Activated CD8-positive, alpha-beta memory T cell treated with anti-CD3 and anti-CD28 coated beads, Interleukin-2, amount 50 U/mL, for 1 hour (primary cell): ENCODE measurements around the gene ELOB.

Experiments
- DNase-seq: peaks from one replicate; pipeline ENCODE4 v3.0.0-alpha.2; 2020; ENCODE audit errors: extremely low read depth

ELOB gene

GRCh38 chr16:2783581-2784357 is 6.7 kb upstream of the ELOB start:
- DNase-seq = no peak

- DNase-seq = no peak
These were observed 5.7 kb upstream of the ELOB start for GRCh38 chr16:2782583-2783351.

DNA sequence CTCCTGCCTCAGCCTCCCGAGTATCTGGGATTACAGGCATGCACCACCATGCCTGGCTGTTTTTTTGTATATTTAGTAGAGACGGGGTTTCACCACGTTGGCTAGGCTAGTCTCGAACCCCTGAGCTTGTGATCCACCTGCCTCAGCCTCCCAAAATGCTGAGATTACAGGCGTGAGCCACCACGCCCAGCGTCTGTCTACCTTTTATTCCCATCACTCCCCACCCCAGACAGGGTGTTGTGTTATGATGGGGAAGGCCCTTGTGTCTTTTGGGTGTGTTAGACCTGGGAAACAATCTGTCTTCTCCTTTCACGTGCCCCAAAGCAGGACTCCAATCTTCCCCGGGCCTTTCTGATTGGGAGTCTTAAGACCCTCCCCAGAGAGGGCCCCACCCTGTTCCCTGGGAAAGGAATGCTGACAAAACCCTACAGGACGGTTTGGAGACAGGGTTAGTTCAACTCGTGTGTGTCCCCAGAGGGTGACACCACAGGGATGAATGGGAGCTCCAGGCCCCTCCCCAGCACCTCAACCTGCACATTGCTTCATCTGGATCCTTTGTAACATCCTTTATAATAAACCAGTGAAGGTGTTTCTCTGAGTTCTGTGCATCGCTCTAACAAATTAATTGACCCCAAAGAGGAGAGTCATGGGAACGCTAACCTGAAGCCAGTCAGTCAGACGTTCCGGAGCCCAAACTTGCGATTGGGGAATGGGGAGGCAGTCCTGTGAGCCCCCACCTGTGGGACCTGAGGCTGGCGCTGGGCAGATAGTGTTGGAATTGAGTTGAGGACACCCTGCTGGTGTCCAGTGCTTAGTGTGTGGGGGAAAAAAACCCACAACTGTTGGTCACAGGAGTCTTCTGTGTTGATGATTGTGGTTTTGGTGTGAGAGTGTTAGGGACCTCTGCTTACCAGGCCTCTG is 3.2 kb upstream of the ELOB start:
- no peak for DNase-seq

DNA sequence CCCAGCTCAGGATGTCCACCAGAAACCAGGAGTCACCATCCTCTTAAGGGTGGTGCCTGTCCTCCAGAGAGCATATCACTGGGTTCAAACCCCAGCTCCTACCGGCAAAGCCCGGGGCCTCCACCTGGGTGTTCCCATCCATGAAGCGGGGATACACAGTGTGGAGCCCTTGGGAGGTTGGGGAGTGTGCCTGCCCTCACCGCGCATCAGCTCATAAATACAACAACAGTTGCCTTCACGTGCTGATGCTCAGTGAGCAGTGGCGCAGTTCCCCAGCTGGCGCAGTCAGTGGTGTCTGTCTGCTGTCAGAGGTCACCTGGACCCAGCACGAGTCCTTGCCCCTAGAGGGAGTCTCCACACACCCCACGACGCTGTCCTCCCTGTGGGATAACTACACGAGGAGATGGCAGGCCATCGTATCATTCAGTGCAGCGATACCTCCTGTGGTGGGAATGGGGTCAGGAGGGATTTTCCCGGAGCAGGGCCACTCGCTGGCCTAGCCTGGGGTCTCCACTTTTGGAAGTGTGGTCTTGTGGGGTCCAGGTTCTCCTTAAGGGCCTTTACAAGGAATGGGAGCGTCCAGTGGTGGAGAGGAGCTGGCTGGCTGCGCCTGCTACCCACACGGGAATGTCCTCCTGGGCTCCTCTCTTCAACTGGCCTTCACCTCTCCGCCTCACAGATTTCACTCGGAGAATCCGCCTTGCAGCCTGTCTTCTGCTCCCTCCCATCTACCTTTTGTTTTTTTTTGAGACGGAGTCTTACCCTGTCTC is 2.3 kb upstream of the ELOB start:
- no peak for DNase-seq

DNA sequence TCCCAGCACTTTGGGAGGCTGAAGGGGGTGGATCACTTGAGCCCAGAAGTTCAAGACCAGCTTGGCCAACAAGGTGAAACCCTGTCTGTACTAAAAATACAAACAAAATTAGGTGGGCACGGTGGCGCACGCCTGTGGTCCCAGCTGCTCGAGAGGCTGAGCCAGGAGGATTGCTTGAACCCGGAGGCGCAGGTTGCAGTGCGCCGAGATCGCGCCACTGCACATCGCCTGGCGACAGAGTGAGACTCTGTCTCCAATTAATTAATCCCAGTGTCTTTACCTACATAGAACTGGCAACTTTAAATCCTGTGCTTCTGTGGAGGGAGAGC is 1.5 kb upstream of the ELOB start:
- DNase-seq = no peak

- DNase-seq = no peak
These were observed 986 bp upstream of the ELOB start for GRCh38 chr16:2777903-2778629.

GRCh38 chr16:2776500-2777139 is 460 bp downstream of the ELOB start:
- DNase-seq = no peak

DNA sequence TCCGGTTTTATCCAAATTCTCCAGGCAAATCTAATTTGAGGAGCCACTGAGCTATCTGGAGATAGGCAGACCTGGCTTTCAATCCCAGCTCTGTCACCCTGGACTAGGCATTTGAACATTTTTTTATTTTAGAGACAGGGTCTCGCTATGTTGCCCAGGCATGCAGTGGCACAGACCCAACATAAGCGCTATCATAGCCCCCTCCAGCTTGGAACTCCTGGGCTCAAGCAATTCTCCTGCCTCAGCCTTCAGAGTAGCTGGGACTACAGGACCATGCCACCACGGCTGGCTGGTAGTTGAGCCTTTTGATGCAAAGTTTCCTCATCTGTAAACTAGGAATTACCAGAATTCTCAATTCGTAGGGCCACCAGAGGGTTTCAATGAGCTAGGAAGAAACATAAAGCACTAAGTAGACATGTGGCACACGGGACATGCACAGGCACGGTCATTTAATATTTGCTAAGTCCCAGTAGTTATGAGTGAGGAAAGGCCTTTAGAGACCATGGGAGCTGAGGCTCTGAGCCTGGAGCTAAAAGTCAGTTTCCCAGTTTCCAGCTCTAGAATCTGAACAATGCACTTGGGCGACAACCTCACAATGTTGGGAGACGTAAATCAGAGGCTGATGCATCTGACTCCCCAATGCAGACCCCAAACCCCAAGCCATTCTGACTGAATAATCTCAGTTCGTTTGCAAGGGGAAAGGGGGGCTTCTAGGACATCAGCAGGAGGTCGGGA is 1.1 kb downstream of the ELOB start:
- no peak for DNase-seq

GRCh38 chr16:2775131-2775716 is 1.9 kb downstream of the ELOB start:
- DNase-seq = no peak

- no peak for DNase-seq
These were observed 2.8 kb downstream of the ELOB start for GRCh38 chr16:2774161-2774891.

- DNase-seq = no peak
These were observed 3.7 kb downstream of the ELOB start for GRCh38 chr16:2773188-2773968.

GRCh38 chr16:2771496-2772402 is 5.3 kb downstream of the ELOB start:
- no peak for DNase-seq

GRCh38 chr16:2770057-2770951 is 6.8 kb downstream of the ELOB start:
- no peak for DNase-seq

GRCh38 chr16:2769675-2770056 is 7.4 kb downstream of the ELOB start:
- no peak for DNase-seq

DNA sequence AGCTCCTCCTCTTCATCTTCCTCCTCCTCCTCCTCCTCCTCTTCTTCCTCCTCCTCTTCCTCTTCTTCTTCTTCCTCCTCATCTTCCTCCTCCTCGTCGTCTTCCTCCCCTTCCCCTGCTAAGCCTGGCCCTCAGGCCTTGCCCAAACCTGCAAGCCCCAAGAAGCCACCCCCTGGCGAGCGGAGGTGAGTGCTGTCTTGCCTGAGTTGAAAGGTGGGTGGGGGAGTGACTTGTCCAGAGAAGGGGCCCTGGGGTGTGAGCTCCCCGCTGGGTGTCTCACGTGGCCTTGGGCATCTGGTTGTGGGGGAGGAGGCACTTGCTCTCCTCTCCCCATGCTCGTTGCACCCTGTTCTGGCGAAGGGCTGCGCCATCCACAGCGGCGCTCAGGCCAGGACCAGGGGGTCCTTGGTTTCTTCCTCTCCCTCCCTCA is 8.0 kb downstream of the ELOB start:
- no peak for DNase-seq
